Stimulated activated CD4-positive, alpha-beta T cell treated with anti-CD3 and anti-CD28 coated beads, Interleukin-15, amount 100 ng/mL, for 48 hours (primary cell): ENCODE data around the gene HOXD13.
A peak's percentile ranks its signal among the peaks of the same experiment; 100 is the strongest.

Source experiments
- DNase-seq, 2 donors: peaks; one replicate each; pipeline ENCODE4 v3.0.0-alpha.2; 2020; ENCODE audit warnings: low read depth in 2 of 2

Gene HOXD13

GRCh38 chr2:176092270-176093144, at the start of gene HOXD13:
TSS of gene HOXD13 (plus strand) at chr2:176092721. CDS start at chr2:176092891, 170 bp downstream.
- DNase-seq: no peak

- no peak for DNase-seq
Measured at GRCh38 chr2:176056406-176056805, 36.1 kb upstream of the HOXD13 start.

GRCh38 chr2:176063958-176064357, 28.6 kb upstream of the HOXD13 start:
- no peak for DNase-seq

- DNase-seq: no peak
Measured at GRCh38 chr2:176066645-176067588, 25.6 kb upstream of the HOXD13 start.

GRCh38 chr2:176067589-176068418, 24.7 kb upstream of the HOXD13 start:
- DNase-seq: no peak

- DNase-seq: no peak
Measured at GRCh38 chr2:176068419-176068832, 24.1 kb upstream of the HOXD13 start.

- no peak for DNase-seq
Measured at GRCh38 chr2:176071330-176072291, 20.9 kb upstream of the HOXD13 start.

- DNase-seq: no peak
Measured at GRCh38 chr2:176072292-176072669, 20.2 kb upstream of the HOXD13 start.

GRCh38 chr2:176072951-176073904, 19.3 kb upstream of the HOXD13 start:
- DNase-seq: no peak

- DNase-seq: no peak
Measured at GRCh38 chr2:176074919-176075425, 17.5 kb upstream of the HOXD13 start.

- no peak for DNase-seq
Measured at GRCh38 chr2:176075481-176075880, 17.0 kb upstream of the HOXD13 start.

GRCh38 chr2:176076063-176076462, 16.5 kb upstream of the HOXD13 start:
- DNase-seq: no peak

- no peak for DNase-seq
Measured at GRCh38 chr2:176076796-176077195, 15.7 kb upstream of the HOXD13 start.

GRCh38 chr2:176078541-176079284, 13.8 kb upstream of the HOXD13 start:
- DNase-seq: no peak

GRCh38 chr2:176079285-176079830, 13.2 kb upstream of the HOXD13 start:
- no peak for DNase-seq

- DNase-seq: peak in 1 of 2 donors; percentile 14
Measured at GRCh38 chr2:176079831-176080539, 12.5 kb upstream of the HOXD13 start.
